HEK293T (cell line): ENCODE data around the gene TMED3.

Source experiments
- CTCF ChIA-PET: fragments of 350-600 bp; formaldehyde crosslinking; extraction: SDS; loops from one replicate; lab custom pipeline; 2021; ENCODE audit warnings: antibody characterized with exemption, inconsistent platforms; lab: Yijun Ruan, JAX
- POLR2A ChIA-PET: fragments of 350-600 bp; formaldehyde crosslinking; extraction: SDS; loops from one replicate; lab custom pipeline; 2020; ENCODE audit warnings: antibody characterized with exemption, inconsistent platforms; lab: Yijun Ruan, JAX
- DNase-seq: peaks from one replicate; pipeline ENCODE4 v3.0.0; 2012; ENCODE audit warnings: mixed read lengths; ENCODE audit errors: extremely low spot score
- ARNT ChIP-seq: fragments of 450-650 bp; IDR thresholded peaks from 2 replicates; pipeline ENCODE4 v1.6.1; 2017; ENCODE audit warnings: mild to moderate bottlenecking
- BHLHE40 ChIP-seq: fragments of 450-650 bp; IDR thresholded peaks from 2 replicates; pipeline ENCODE4 v1.6.1; 2016; ENCODE audit warnings: mild to moderate bottlenecking, moderate library complexity, borderline replicate concordance
- CTBP1 ChIP-seq: fragments of 450-650 bp; IDR thresholded peaks from 2 replicates; pipeline ENCODE4 v1.6.1; 2016; ENCODE audit warnings: borderline replicate concordance
- ELF4 ChIP-seq: fragments of 450-650 bp; IDR thresholded peaks from 2 replicates; pipeline ENCODE4 v1.6.1; 2017; ENCODE audit warnings: antibody characterized with exemption
- FOXA1 ChIP-seq: fragments of 450-650 bp; IDR thresholded peaks from 2 replicates; pipeline ENCODE4 v1.6.1; 2016; ENCODE audit warnings: mild to moderate bottlenecking
- FOXK2 ChIP-seq: fragments of 450-650 bp; IDR thresholded peaks from 2 replicates; pipeline ENCODE4 v1.6.1; 2016; ENCODE audit warnings: mild to moderate bottlenecking
- FOXM1 ChIP-seq: fragments of 450-650 bp; IDR thresholded peaks from 2 replicates; pipeline ENCODE4 v1.6.1; 2017; ENCODE audit warnings: mild to moderate bottlenecking, borderline replicate concordance
- HDGF ChIP-seq: fragments of 450-650 bp; IDR thresholded peaks from 2 replicates; pipeline ENCODE4 v1.6.1; 2017; ENCODE audit warnings: antibody characterized with exemption, borderline replicate concordance
- L3MBTL2 ChIP-seq: fragments of 450-650 bp; conservative IDR thresholded peaks from 2 replicates; pipeline ENCODE4 v1.6.1; 2016; ENCODE audit warnings: mild to moderate bottlenecking
- LEF1 ChIP-seq: fragments of 450-650 bp; IDR thresholded peaks from 2 replicates; pipeline ENCODE4 v1.6.1; 2017; ENCODE audit warnings: mild to moderate bottlenecking, borderline replicate concordance
- NFRKB ChIP-seq: fragments of 450-650 bp; IDR thresholded peaks from 2 replicates; pipeline ENCODE4 v1.6.1; 2016; ENCODE audit warnings: mild to moderate bottlenecking, moderate library complexity
- SP1 ChIP-seq: fragments of 450-650 bp; IDR thresholded peaks from 2 replicates; pipeline ENCODE4 v1.6.1; 2017
- SUZ12 ChIP-seq: fragments of 450-650 bp; IDR thresholded peaks from 2 replicates; pipeline ENCODE4 v1.6.1; 2016; ENCODE audit warnings: mild to moderate bottlenecking
- TARDBP ChIP-seq: fragments of 450-650 bp; IDR thresholded peaks from 2 replicates; pipeline ENCODE4 v1.6.1; 2016
- ZNF384 ChIP-seq: fragments of 450-650 bp; IDR thresholded peaks from 2 replicates; pipeline ENCODE4 v1.6.1; 2016
- TF ChIP-seq, protein P1 (sequence below): fragments of 450-650 bp; IDR thresholded peaks from 2 replicates; pipeline ENCODE4 v1.6.1; 2016

Gene TMED3

GRCh38 chr15:79322306-79322705, 11.4 kb downstream of the TMED3 start:
- CTCF ChIA-PET, result no interaction called here
- TF ChIP-seq SUZ12 (no peak), SP1 (no peak), L3MBTL2 (no peak), ARNT (no peak), LEF1 (no peak)
- no peak for DNase-seq
- POLR2A ChIA-PET, result interaction anchor here (1.3 kb wide), 1 partner anchor 11 kb away, joined by 3 read pairs; the partner anchor contains the start of gene TMED3

DNA sequence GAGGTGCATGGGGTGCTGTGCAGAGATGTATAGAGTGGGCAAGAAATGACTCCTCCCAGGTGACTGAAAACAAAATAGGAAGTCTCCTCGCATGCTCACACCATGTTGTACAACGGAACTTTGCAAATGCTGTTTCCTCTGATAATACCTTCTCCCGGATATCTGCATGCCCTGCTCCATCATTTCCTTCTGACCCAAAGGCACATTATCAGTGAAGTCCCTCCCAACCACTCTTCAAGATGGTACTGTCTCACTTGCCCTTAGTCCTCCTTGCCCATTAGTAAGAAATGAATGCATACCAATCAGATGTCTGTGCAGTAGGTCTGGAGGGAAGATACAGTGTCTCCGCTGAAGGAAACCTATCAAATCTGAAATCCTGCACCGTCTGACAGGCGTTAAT, 12.0 kb downstream of the TMED3 start:
- TF ChIP-seq HDGF (no peak), TARDBP (no peak), SP1 (no peak), SUZ12 (no peak)
- POLR2A ChIA-PET, result no interaction called here
- CTCF ChIA-PET, result interaction anchor here (0.5 kb wide), 1 partner anchor 61 kb away, joined by 4 read pairs; no protein-coding TSS in a partner anchor
- DNase-seq, result no peak

GRCh38 chr15:79329171-79329611, 18.3 kb downstream of the TMED3 start:
- ChIA-PET CTCF (interaction anchor here (1.3 kb wide), 1 partner anchor 11 kb away, joined by 3 read pairs; no protein-coding TSS in a partner anchor), POLR2A (no interaction called here)
- TF ChIP-seq ZNF384, result no peak
- no peak for TF ChIP-seq FOXM1
- no peak for TF ChIP-seq LEF1
- no peak for TF ChIP-seq BHLHE40
- TF ChIP-seq NFRKB, result no peak
- no peak for TF ChIP-seq L3MBTL2
- TF ChIP-seq FOXA1, result no peak
- TF ChIP-seq FOXK2, result no peak
- TF ChIP-seq, protein P1, sequence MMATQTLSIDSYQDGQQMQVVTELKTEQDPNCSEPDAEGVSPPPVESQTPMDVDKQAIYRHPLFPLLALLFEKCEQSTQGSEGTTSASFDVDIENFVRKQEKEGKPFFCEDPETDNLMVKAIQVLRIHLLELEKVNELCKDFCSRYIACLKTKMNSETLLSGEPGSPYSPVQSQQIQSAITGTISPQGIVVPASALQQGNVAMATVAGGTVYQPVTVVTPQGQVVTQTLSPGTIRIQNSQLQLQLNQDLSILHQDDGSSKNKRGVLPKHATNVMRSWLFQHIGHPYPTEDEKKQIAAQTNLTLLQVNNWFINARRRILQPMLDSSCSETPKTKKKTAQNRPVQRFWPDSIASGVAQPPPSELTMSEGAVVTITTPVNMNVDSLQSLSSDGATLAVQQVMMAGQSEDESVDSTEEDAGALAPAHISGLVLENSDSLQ, result no peak
- no peak for TF ChIP-seq ELF4
- no peak for TF ChIP-seq HDGF
- no peak for TF ChIP-seq CTBP1
- TF ChIP-seq SP1, result no peak
- no peak for TF ChIP-seq ARNT
- DNase-seq, result no peak

DNA sequence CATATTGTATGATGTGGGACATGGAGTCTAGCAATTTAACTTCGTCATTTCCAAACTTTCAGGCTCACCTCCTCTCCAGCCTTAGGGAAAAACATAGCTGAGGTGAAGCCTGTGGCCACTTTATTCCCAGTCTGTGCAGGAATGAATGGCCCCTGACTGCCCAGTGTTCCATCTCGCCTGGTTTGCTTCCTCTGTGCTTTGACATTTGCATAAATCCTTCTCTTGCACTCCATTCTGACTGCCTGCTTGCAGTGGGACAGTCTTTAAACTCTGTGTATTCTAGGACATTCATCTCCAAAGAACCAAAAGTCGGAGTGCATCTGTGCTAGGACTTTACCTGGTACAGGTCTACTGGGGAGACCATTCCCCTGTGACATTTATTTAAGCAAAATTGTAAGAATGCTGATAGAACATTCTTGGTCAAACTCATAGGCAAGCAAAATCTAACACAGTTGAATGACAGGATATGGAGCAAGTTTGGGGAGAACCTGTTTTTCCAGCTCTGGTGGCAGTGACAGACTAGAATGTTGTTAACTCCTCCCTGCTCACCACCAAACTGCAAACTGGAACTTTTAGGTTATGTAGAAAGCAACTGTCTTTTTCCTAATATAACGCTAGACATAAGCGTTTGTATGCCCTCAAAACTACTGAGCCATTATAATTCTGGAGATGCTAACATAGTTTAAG, 22.1 kb downstream of the TMED3 start:
- POLR2A ChIA-PET, result no interaction called here
- no peak for DNase-seq
- no peak for TF ChIP-seq CTBP1
- TF ChIP-seq FOXM1, result no peak
- no peak for TF ChIP-seq ZNF384
- TF ChIP-seq SUZ12, result no peak
- no peak for TF ChIP-seq NFRKB
- TF ChIP-seq, protein P1, result no peak
- no peak for TF ChIP-seq BHLHE40
- TF ChIP-seq L3MBTL2, result no peak
- TF ChIP-seq SP1, result no peak
- CTCF ChIA-PET, result interaction anchor here (1.0 to 1.7 kb wide), 2 partner anchors 49 to 306 kb away, joined by 5 read pairs; no protein-coding TSS in a partner anchor

- no peak for DNase-seq
- POLR2A ChIA-PET, result interaction anchor here (1.1 kb wide), 1 partner anchor 8 kb away, joined by 3 read pairs; no protein-coding TSS in a partner anchor
- CTCF ChIA-PET, result interaction anchor here (0.6 to 1.8 kb wide), 3 partner anchors 258 to 516 kb away, joined by 3 to 5 read pairs (median 3); no protein-coding TSS in a partner anchor
- TF ChIP-seq ELF4, result no peak
- no peak for TF ChIP-seq HDGF
- no peak for TF ChIP-seq LEF1
- TF ChIP-seq SUZ12, result no peak
- no peak for TF ChIP-seq L3MBTL2
- no peak for TF ChIP-seq BHLHE40
- no peak for TF ChIP-seq ZNF384
- no peak for TF ChIP-seq SP1
- TF ChIP-seq ARNT, result no peak
- TF ChIP-seq CTBP1, result no peak
- no peak for TF ChIP-seq FOXA1
- no peak for TF ChIP-seq FOXK2
Observed at GRCh38 chr15:79337591-79337990, 26.7 kb downstream of the TMED3 start.

DNA sequence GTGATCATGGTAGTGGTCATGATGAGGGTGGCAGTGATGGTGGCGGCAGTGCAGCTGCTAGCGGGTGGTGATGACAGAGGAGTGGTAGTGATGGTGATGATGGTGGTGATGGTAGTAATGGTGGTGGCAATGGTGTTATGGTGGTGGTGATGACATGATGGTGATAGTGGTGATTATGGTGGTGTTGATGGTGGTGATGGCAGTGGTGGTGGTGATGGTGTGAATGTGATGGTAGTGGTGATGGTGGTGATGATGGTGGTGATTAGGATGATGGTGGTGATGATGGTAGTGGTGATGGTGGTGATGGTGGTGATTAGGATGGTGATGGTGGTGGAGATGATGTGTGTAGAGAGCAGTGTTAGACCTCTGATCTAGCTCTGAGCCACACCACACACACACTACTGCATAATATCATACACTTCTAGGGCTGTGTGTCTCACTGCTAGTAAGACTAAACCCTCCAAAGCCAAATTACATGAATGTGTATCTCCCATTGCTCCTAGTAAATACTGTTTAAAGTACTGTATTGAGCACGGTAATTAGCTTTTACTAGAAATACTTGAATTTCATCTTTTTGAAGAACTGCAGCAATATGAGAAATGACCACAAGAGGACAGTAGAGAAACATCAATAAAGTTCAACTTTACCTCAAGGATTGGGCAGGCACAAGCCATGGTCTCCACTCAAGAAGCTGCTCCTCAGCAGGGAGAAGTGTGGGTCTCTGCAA, 28.8 kb downstream of the TMED3 start:
- ChIA-PET POLR2A (interaction anchor here (0.5 kb wide), 1 partner anchor 83 kb away, joined by 3 read pairs; no protein-coding TSS in a partner anchor), CTCF (interaction anchor here (0.7 to 2.7 kb wide), 15 partner anchors 10 to 514 kb away, joined by 3 to 12 read pairs (median 3); no protein-coding TSS in a partner anchor)
- peak; percentile 54 for DNase-seq
- no peak for TF ChIP-seq FOXA1
- TF ChIP-seq HDGF, result no peak
- TF ChIP-seq FOXK2, result no peak

- ChIA-PET POLR2A (no interaction called here), CTCF (interaction anchor here (0.7 to 2.7 kb wide), 11 partner anchors 10 to 514 kb away, joined by 3 to 12 read pairs (median 3); no protein-coding TSS in a partner anchor)
- TF ChIP-seq, protein P1, result no peak
- no peak for TF ChIP-seq FOXM1
- TF ChIP-seq BHLHE40, result no peak
- TF ChIP-seq LEF1, result no peak
- no peak for TF ChIP-seq ELF4
- TF ChIP-seq CTBP1, result no peak
- no peak for TF ChIP-seq FOXK2
- DNase-seq, result no peak
Observed at GRCh38 chr15:79340315-79340602, 29.3 kb downstream of the TMED3 start.
